Tibial nerve (tissue), 4 donors: ENCODE measurements around the gene SLC28A3.

Experiments
- EP300 ChIP-seq, 2 donors: sonication (generic); formaldehyde crosslinking; IDR thresholded peaks; one replicate each; pipeline ENCODE4 v1.6.1; 2017; ENCODE audit warnings: antibody characterized with exemption in 2 of 2, mild to moderate bottlenecking in 1 of 2
- POLR2A ChIP-seq, 2 donors: fragments of 450-650 bp; IDR thresholded peaks; one replicate each; pipeline ENCODE4 v1.6.1; 2017; ENCODE audit warnings: antibody characterized with exemption in 2 of 2, mild to moderate bottlenecking in 2 of 2, moderate library complexity in 2 of 2
- TF ChIP-seq, protein P1 (sequence below), 5 experiments: fragments of 200-600 bp in 3 of 5; fragments of 450-650 bp in 2 of 5; sonication (generic) in 3 of 5; IDR thresholded peaks; one replicate each; pipeline ENCODE4 v1.5.1; 2016 to 2019; ENCODE audit warnings: antibody characterized with exemption in 5 of 5, mild to moderate bottlenecking in 3 of 5, moderate library complexity in 2 of 5

DNA sequence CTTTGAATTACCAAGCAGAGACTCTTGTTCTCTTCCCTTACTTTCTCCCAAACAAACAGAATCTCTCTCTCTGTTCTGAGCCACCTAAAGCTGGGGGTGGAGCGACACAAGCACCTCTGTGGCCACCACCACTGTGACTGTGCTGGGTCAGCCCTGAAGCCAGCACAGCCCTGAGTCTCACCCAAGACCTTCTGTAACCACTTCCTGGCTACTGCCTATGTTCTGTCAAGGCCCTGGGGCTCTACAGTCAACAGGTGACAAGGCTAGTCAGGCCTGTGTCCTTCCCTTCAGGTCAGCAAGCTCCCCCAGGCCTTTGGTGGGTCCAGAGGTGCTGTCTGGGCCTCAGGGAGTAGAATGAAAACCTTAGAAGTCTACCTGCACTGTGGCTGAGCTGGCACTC is 26.1 kb upstream of the SLC28A3 start:
- TF ChIP-seq, protein P1, sequence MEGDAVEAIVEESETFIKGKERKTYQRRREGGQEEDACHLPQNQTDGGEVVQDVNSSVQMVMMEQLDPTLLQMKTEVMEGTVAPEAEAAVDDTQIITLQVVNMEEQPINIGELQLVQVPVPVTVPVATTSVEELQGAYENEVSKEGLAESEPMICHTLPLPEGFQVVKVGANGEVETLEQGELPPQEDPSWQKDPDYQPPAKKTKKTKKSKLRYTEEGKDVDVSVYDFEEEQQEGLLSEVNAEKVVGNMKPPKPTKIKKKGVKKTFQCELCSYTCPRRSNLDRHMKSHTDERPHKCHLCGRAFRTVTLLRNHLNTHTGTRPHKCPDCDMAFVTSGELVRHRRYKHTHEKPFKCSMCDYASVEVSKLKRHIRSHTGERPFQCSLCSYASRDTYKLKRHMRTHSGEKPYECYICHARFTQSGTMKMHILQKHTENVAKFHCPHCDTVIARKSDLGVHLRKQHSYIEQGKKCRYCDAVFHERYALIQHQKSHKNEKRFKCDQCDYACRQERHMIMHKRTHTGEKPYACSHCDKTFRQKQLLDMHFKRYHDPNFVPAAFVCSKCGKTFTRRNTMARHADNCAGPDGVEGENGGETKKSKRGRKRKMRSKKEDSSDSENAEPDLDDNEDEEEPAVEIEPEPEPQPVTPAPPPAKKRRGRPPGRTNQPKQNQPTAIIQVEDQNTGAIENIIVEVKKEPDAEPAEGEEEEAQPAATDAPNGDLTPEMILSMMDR (IDR thresholded peaks at IDR 0.05) = no peak
- TF ChIP-seq POLR2A (IDR thresholded peaks at IDR 0.05) (no peak), EP300 (IDR thresholded peaks at IDR 0.05) (no peak)
